Stimulated activated CD8-positive, alpha-beta memory T cell treated with anti-CD3 and anti-CD28 coated beads, Interleukin-12 subunit alpha, Interleukin-12 subunit beta, amount 100 ng/mL, for 1 hour (primary cell): ENCODE data around the gene IL21.

ENCODE experiments used
- DNase-seq: peaks from one replicate; pipeline ENCODE4 v3.0.0-alpha.2; 2020; ENCODE audit warnings: low read depth

IL21 gene

DNA sequence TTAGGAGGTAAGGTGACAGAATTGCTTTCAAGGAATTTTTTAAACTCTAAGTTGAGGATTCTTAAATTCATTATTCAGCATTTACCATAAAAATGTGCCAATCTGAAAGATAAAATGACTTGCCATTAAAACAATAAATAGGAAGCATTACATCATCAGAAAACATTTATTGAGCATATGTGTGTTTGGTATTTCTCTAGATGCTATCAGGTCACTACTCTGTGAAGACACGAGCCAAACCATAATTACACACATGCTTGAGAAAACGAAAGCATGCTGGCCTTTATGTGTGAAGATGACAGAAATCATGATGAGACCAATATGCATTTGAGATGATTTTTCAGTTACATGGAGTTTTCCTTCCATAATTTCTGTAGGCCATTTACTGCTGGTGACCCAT, 12.3 kb upstream of the IL21 start:
- no peak for DNase-seq

GRCh38 chr4:122632396-122633143, 11.7 kb upstream of the IL21 start:
- no peak for DNase-seq

GRCh38 chr4:122625156-122625555, 4.3 kb upstream of the IL21 start:
- no peak for DNase-seq

GRCh38 chr4:122624205-122624604, 3.3 kb upstream of the IL21 start:
- no peak for DNase-seq

DNA sequence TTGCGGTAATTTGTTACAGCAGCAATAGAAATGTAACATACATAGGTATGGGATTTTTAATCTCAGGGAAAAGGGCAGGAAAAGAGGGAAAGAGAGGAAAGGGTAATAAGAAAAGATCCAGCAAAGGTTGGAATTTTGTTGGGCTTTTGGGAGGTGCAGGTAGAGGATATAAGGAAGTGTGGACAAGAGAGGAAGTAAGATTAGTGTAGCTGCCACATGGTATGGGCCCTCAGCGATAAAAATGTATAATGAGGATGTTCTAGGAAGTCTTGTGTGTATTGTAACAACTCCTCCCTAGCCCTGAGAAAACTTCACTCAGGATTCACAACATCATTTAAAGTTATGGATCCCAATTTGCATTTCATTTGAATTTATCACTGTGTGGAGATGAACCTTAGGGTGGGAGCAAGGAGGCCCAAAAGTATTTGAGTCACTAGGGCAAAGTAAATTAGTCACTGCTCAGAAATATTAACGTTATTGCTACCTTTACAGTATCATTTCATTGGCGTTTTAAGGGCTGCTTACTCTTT, 2.8 kb upstream of the IL21 start:
- DNase-seq = no peak

- no peak for DNase-seq
Measured at GRCh38 chr4:122622400-122622799, 1.5 kb upstream of the IL21 start.

DNA sequence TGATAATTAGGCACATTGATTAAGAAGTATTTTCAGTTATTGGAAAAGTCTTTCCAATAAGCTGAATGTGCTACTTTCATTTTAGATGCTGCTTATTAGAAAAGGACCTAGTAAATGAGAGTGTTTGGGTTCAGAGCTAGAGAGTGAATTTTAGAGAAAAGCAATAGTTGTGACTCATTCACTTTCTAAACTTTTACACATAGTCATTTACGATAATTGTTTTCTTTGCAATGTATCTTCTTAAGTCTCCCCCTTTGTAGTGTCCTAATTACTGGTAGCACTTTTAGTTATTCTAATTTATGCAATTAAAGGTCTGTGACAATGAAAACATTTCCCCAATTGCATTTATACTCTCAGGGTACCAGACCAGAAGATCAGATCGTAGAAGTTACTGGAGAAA, 1.3 kb downstream of the IL21 start:
- DNase-seq = no peak

DNA sequence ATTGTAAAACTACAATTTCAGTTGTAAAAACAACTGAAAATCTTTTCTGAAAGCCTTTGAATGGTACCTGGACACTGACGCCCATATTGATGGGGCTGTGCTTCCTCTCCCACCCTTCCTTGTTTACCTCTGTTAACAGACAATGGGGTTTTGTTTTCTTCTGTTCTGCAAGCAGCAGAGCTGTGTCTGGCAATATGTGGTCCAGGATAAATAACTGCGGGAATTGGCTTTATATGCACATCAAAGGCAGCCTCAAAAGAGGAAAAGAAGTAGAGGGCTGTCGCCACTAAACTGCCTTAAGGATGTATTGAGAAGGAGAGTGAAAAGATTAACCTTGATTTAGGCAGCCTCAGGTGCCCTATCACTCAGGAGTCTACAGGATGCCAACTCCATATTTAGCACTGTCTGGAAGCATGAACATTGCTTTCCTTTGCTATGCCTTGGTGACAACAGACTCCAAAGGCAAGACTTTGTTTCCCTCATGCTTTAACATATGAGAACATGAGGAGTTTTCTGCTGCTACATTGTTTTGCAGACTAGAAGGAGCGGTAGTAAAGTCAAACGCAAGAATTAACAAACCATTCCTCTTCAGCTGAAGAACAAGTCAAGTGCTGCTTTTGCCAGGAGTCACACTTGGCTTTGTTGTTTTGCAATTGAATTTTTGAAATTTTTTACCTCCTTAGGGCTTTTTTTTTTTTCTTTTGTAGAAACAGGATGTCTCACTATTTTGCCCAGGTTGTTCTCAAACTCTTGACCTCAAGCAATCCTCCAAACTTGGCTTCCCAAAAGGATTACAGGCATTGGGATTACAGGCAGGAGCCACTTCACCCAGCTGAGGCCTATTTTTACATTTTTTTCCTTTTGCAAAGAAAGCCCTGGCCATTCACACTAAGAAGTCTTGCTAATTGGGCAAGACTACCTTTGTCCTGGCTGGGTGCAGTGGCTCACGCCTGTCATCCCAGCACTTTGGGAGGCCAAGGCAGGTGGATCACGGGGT, 3.0 kb downstream of the IL21 start:
- no peak for DNase-seq

GRCh38 chr4:122616915-122617596, 3.8 kb downstream of the IL21 start:
- DNase-seq = no peak

DNA sequence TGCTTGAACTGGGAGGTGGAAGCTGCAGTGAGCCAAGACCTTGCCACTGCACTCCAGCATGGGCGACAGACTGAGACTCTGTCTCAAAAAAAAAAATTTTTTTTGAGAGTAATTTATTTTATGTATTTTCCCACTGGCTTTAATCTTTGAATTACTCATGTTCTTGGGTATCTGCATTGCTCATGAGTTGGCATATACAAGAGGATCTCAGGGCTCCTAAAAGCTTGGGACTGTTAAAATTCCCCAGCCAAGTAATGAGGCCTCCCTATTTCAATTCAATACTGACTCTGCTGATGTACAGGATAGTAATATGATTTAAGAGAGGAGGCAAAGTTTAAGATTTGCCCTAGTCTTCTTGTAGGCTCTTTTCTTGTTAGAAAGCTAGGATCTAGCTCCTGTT, 6.2 kb downstream of the IL21 start:
- no peak for DNase-seq

- no peak for DNase-seq
Measured at GRCh38 chr4:122612540-122612939, 8.3 kb downstream of the IL21 start.

DNA sequence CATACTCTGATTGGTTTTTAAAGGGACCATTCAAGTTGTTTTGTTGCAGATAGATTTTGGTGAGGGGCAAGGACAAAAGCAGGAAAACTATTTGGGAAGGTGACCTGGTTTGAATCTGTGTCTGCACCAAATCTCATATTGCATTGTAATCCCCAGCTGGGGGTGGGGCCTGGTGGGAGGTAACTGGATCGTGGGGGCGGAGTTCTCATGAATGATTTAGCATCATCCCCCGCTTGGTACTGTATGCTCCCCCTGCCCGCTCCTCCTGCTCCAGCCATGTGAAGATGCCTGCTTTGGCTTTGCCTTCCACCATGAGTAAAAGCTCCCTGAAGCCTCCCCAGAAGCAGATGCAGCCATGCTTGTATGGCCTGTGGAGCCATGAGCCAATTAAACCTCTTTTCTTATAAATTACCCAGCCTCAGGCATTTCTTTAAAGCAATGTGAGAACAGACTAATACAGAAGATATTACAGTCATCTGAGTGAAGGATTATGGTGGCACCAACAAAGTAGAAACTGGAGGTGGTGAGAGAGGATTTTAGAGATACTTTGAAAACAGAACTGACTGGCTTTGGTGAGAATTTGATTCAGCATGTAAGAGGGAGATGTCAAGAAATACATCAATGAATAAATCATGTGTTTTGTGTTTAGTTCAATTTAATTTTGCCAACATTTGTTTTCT, 14.4 kb downstream of the IL21 start:
- DNase-seq = no peak

DNA sequence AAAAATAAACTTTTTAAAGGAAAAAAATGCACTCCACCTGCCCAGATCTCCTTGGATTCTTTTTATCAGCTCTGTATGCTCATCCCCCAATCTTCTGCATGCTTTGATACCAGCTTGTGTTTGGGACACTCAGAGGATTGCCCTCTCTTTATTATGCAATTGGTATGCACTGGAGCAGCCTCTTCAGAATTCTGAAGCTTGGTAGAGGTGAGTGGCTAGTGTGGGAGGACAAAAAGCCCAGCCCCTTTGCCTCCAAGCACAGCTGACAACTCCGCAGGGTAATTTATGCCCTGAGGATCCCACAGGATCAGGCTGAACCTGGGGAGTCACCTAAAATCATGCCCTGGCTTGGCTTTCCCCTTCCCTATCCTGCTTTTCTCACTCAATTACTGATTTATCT, 16.7 kb downstream of the IL21 start:
- no peak for DNase-seq

- no peak for DNase-seq
Measured at GRCh38 chr4:122603156-122603574, 17.7 kb downstream of the IL21 start.

- no peak for DNase-seq
Measured at GRCh38 chr4:122602277-122603142, 18.4 kb downstream of the IL21 start.

DNA sequence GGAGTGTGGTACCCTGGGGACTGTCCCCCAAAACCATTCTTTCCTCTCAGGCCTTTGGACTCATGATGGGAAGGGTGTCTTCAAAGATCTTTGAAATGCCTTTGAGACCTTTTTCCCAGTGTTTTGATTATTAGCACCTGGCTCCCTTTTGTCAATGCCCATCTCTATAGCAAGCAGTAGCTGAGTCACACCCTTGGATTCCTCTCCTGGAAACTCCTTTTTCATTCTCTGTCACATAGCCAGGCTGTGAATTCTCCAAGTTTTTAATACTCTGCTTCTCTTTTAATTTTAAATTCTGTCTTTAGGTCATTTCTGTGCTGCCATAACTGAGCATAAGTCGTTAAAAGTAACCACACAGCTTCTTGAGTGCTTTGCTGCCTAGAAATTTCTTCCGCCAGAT, 29.7 kb downstream of the IL21 start:
- DNase-seq = no peak

DNA sequence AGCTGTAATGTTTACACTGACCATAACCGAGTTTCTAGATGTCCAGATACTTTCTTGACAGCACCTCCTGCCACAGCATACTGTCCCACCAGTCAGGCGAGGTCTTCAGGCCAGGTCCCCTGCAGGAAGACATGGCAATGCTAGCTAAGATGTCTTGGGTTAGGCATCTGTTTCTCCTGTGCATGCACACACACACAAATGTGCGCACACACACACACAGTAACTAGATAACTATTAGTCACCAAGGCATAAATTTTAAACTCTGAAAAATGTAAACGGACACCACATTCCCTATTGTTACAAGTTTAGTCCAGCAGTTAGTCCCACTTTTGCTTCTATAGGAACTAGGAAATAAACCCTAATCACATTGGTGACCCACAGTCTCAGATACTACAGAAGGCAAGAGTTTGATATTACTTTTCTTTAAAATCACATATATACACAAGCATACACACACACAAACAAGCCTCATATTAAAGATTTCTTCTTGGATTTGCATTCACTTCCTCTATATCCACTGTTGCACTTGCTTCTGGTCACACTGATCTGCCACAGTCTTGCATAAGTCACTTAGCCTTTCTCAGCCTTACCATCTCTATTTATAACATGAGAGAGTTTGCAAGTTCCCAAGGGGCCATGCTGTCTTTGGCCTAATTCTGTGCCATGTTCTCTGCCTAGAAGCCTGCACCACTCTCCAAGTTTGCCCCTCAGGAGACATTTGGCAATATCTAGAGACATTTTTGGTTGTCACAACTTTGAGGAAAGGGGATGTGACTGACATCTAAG, 32.2 kb downstream of the IL21 start:
- DNase-seq = no peak

GRCh38 chr4:122584519-122584918, 36.3 kb downstream of the IL21 start:
- DNase-seq = no peak

DNA sequence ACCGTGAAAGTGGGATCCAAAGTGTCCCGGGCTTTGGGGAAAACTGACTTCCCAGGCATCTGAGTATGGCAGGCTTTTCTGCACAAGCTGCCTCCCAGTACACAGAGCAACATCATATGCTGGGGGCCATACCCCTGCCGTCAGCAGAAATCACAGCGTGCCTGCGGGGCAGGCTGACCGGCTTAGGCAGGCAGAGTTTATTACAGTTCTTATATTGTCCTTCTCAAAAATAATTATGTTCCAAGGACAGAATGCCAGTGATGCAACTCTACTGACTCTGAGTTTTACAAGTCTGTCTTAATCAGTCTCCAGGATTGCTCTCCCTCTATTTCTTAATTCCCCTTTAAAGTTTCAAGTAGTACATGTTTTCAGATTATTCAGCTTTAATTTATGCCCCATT, 37.0 kb downstream of the IL21 start:
- no peak for DNase-seq
